Stomach (tissue), 4 donors: ENCODE measurements around the gene DGKD.

ENCODE experiments used
- CTCF ChIP-seq, 7 experiments: fragments of 450-650 bp in 4 of 7; fragments of 200-600 bp in 3 of 7; sonication (generic) in 3 of 7; IDR thresholded peaks; one replicate each; pipeline ENCODE4 v1.5.1; 2016 to 2019; ENCODE audit warnings: antibody characterized with exemption in 7 of 7, control low read depth in 2 of 7, mild to moderate bottlenecking in 1 of 7
- EP300 ChIP-seq: sonication (generic); formaldehyde crosslinking; IDR thresholded peaks from one replicate; pipeline ENCODE4 v1.6.1; 2017; ENCODE audit warnings: antibody characterized with exemption
- POLR2A ChIP-seq, 4 donors: fragments of 450-650 bp; IDR thresholded peaks; one replicate each; pipeline ENCODE4 v1.6.1; 2016; ENCODE audit warnings: antibody characterized with exemption in 4 of 4, control low read depth in 2 of 4, mild to moderate bottlenecking in 1 of 4, moderate library complexity in 1 of 4
- POLR2AphosphoS5 ChIP-seq, 3 donors: sonication (generic); formaldehyde crosslinking; IDR thresholded peaks; one replicate each; pipeline ENCODE4 v1.6.1; 2016; ENCODE audit warnings: antibody characterized with exemption in 3 of 3

GRCh38 chr2:233326500-233326899 lies 27.8 kb upstream of the DGKD start:
- TF ChIP-seq CTCF (IDR thresholded peaks at IDR 0.05), result no peak
- TF ChIP-seq POLR2AphosphoS5 (IDR thresholded peaks at IDR 0.05), result no peak
- no peak for TF ChIP-seq POLR2A (IDR thresholded peaks at IDR 0.05)
- TF ChIP-seq EP300, result no peak
